Measurements from ENCODE around the gene LIAS.
A peak's percentile ranks its signal among the peaks of the same experiment; 100 is the strongest.
"Not testable (repeated sequence)": the region's sequence is repeated elsewhere in the genome, so short reads cannot be mapped to it uniquely, and the experiment has no call there.

Gene LIAS

DNA sequence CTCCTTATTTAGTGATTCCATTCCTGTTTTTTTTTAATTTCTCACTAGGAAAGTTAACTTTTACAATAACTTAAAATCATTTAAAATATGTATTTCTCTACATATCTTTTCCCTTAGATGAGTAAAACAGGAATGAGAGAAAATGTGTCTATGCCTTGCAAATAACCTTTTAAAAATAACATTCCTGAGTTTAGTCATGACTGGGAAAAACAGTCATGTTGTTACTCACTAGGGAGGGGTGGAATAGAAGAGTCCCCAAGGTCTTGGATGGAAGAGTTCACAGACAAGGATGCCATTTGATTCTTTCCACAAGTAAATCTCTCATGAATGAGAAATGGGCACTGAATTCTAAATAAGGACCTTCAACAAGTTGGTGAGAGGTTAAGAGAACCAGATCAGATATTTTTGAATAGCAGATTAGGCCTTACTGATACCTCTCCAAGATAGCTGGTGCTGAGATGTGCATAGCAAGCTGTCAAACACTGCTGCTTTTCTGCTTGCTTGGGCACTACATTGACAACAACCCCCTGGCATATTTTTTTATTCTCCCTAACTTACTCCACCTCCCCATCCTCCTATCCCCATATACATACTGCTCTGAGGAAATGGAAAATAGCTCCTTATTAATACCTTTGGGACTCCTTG, 43.3 kb downstream of the LIAS start:
- no peak for DNase-seq

DNA sequence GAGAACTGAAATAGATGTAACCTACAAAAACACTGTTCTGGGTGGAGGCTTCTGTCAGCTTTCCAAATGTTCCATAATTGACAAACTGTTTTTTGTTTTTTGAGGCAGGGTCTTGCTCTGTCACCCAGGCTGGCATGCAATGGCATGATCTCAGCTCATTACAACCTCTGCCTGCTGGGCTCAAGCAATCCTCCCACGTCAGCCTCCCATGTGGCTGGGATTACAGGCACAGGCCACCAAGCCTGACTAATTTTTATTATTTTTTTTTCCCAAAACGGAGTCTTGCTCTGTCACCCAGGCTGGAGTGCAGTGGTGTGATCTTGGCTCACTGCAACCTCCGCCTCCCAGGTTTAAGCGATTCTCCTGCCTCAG, 43.8 kb downstream of the LIAS start:
- DNase-seq = not testable (repeated sequence)

- DNase-seq = no peak
These were observed 45.7 kb downstream of the LIAS start for GRCh38 chr4:39504538-39504937.

DNA sequence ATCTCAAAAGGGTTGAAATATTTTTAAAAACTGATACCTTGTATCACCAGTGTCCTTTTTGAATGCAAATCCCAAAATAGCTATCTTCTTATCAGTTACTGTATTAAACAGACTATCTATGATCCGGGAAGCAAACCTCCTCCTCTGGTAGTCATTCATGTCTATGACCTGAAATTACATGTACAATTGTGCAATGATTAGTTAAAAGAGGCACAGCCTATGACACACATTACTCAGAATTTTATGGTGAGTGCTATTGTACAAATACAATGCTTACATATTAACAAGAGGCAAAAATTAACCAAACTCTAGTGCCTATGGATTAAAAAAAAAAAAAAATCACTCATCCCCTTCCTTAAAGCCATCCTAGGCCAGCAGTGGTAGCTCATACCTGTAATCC, 46.7 kb downstream of the LIAS start:
- DNase-seq = no peak

GRCh38 chr4:39510348-39510929, 51.6 kb downstream of the LIAS start:
- DNase-seq = no peak

DNA sequence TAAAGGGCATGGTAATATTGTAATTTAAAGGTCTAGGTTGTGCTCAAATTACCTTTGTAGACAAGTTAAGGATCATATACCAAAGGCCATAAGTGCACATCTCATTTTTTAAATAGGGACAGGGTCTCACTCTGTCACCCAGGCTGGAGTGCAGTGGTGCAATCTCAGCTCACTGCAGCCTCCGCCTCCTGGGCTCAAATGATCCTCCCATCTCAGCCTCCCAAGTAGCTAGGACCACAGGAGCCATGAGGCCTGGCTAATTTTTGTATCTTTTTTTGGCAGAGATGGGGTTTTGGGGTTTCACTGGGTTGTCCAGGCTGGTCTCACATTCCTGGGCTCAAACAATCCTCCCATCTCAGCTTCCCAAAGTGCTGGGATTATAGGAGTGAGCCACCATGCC, 55.4 kb downstream of the LIAS start:
- not testable (repeated sequence) for DNase-seq

- no peak for DNase-seq
These were observed 56.1 kb downstream of the LIAS start for GRCh38 chr4:39514888-39515401.

GRCh38 chr4:39515669-39516401, 57.0 kb downstream of the LIAS start:
- not testable (repeated sequence) for DNase-seq

- no peak for DNase-seq
These were observed 57.6 kb downstream of the LIAS start for GRCh38 chr4:39516407-39516966.

DNA sequence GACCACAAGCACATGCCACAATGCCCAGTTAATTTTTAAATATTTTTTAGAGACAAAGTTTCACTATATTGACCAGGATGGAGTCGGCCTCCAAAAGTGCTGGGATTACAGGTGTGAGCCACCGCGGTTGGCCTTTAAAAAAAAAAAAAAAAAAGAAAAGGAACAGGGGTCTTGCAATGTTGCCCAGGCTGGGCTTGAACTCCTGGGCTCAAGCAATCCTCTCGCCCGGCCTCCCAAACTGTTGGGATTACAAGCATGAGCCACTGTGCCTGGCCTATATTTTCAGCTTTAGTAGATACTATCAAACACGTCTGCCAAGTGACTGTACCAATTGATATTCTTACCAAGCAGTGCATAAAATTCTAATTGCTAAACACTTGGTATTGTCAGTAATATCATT, 59.6 kb downstream of the LIAS start:
- DNase-seq = no peak

GRCh38 chr4:39521253-39521919, 62.5 kb downstream of the LIAS start:
- DNase-seq = no peak

DNA sequence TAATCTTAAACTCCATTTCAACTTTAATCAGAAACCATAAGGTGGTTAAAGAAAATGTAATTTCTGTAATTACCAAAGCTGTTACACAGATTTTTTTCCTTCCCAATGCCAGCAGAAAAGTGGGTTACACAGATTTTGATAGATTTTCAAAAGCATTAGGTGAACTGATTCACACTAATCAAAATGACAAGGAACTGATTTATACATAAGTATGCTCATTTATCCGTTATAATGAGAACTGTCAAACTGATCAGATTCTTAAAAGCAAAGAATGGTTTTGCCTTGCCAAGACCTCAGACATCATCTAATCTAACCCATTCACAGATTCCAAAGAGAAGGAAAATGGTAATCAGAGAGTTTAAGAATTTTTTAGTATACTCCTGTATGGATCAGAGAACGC, 63.2 kb downstream of the LIAS start:
- DNase-seq = no peak

- no peak for DNase-seq
These were observed 65.5 kb downstream of the LIAS start for GRCh38 chr4:39524161-39524957.

GRCh38 chr4:39525822-39526690, 67.2 kb downstream of the LIAS start:
- DNase-seq = no peak

- DNase-seq = peak; percentile 29
These were observed 68.0 kb downstream of the LIAS start for GRCh38 chr4:39526765-39527295.

DNA sequence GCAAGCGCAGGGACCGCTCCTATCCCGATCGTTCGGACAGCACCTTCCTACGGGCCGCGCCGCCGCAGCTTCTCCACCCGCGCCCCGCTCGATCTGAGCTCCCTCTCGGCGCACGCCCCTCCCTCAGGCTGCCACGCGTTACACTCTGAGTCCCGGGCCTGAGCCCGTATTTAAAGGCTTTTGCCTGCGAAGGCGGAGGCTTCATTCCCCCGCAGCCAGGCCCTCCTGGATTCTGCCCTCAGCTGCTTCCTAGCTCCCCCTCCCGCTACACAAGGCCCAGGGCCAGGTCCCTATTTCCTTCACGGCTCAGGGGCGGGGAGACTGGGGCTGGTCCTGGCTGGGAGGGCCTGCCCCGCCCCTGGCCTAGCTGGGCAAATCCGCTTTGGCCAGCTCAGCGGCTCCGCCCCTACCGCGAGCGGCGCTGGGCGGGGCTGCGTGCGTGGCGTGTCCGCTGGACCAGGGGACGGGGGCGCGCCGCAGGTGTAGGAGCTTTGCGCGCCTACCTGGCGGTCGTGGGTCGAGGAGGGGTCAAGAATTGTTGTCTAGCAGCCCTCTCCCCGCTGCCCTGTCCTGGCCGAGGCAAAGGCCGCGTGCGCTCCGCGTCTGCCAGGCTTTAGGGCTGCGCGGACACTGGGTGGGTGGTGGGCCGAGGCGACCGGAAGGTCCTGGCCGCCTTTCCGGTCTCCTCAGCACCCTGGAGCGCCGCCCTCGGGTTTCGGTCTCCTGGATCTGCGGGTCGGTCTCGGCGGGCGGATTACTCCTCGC, 68.6 kb downstream of the LIAS start, which contains the start of gene UGDH:
TSS of gene UGDH (minus strand) at position 144 of the 765 bp plus-strand sequence. CDS start 5,927 bp downstream, outside the sequence.
- DNase-seq = peak; percentile 96

GRCh38 chr4:39528061-39528465, 69.2 kb downstream of the LIAS start:
- no peak for DNase-seq

Data from activated CD4-positive, alpha-beta T cell treated with anti-CD3 and anti-CD28 coated beads, Interleukin-2, Interleukin-6, amounts not matched to agents 100 ng/mL and 50 ng/mL, durations not matched to agents 16 hours and 8 hours (primary cell).